Endothelial cell of umbilical vein (primary cell): ENCODE data around the gene CAMTA1.

Source experiments
- POLR2AphosphoS5 ChIP-seq: IDR thresholded peaks from 2 replicates; pipeline ENCODE4 v1.6.1; 2012; ENCODE audit warnings: low read depth, mild to moderate bottlenecking, control low read depth, low read length, moderate library complexity; ENCODE audit not compliant: insufficient read depth
- TF ChIP-seq, protein P1 (sequence below): IDR thresholded peaks from 2 replicates; pipeline ENCODE4 v1.6.1; 2011; ENCODE audit not compliant: insufficient read depth, insufficient read length

GRCh38 chr1:7575041-7575400 lies 789.8 kb downstream of the CAMTA1 start:
- TF ChIP-seq, protein P1, sequence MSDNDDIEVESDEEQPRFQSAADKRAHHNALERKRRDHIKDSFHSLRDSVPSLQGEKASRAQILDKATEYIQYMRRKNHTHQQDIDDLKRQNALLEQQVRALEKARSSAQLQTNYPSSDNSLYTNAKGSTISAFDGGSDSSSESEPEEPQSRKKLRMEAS, result no peak
- no peak for TF ChIP-seq POLR2AphosphoS5
